Upper lobe of left lung (tissue), 4 donors: ENCODE results near the gene TFB2M.

ENCODE experiments used
- EP300 ChIP-seq, 4 donors: sonication (generic); formaldehyde crosslinking; IDR thresholded peaks; one replicate each; pipeline ENCODE4 v1.5.1; 2017; ENCODE audit warnings: antibody characterized with exemption in 4 of 4, control low read depth in 2 of 4
- POLR2A ChIP-seq, 4 donors: fragments of 450-650 bp; IDR thresholded peaks; one replicate each; pipeline ENCODE4 v1.5.1; 2016 to 2017; ENCODE audit warnings: antibody characterized with exemption in 4 of 4, mild to moderate bottlenecking in 2 of 4
- TF ChIP-seq, protein P1 (sequence below), 6 experiments: fragments of 450-650 bp in 4 of 6; fragments of 200-600 bp in 2 of 6; sonication (generic) in 2 of 6; IDR thresholded peaks; one replicate each; pipeline ENCODE4 v1.5.1; 2016 to 2019; ENCODE audit warnings: antibody characterized with exemption in 6 of 6

DNA sequence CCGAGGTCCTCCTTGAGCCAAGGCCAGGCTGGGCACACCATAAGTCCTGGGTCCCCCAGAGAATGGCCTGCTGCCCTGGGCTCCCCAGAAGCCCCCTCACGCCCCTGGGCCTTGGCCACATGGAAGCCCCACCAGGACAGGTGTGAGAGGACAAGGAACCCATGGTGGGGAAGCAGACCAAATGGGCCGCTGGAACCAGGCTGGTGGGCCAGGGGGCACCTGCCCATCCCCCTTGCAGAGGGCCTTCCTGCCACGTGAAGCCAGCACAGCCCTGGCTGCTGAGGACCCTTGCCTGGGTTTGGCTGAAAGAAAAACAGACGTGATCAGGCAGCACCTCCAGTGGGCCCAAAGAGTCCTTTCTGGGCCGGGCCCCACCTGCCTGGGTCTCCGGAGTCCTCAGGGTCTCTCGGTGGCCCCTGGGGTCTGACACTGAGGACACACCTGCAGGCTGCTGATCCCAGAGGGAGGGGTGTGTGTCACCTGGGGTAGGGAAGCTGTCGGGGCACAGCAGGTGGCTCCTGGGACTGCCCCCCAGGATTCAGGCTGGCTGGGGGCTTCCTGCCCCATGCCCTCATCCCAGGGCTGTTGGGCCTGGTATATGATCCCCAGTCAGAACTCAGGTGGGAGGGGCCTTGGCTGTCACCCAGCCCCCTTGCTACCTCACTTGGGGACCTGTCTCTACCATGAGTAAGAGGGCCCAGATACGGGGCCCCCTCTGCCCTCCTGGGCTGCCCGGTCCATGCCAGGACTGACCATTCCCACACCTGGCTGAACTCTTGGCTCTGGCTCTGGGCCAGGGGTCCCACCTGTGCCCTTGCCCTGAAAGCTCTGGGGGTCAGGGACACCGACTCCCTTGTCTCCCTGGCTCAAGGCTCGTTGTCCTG lies 55.7 kb downstream of the TFB2M start:
- TF ChIP-seq, protein P1, sequence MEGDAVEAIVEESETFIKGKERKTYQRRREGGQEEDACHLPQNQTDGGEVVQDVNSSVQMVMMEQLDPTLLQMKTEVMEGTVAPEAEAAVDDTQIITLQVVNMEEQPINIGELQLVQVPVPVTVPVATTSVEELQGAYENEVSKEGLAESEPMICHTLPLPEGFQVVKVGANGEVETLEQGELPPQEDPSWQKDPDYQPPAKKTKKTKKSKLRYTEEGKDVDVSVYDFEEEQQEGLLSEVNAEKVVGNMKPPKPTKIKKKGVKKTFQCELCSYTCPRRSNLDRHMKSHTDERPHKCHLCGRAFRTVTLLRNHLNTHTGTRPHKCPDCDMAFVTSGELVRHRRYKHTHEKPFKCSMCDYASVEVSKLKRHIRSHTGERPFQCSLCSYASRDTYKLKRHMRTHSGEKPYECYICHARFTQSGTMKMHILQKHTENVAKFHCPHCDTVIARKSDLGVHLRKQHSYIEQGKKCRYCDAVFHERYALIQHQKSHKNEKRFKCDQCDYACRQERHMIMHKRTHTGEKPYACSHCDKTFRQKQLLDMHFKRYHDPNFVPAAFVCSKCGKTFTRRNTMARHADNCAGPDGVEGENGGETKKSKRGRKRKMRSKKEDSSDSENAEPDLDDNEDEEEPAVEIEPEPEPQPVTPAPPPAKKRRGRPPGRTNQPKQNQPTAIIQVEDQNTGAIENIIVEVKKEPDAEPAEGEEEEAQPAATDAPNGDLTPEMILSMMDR (IDR thresholded peaks at IDR 0.05): no peak
- TF ChIP-seq POLR2A (IDR thresholded peaks at IDR 0.05) (no peak), EP300 (IDR thresholded peaks at IDR 0.05) (no peak)
